HepG2 (cell line): Measurements from ENCODE around the gene ZSWIM7. TPM values are rescaled to one million over a fixed set of nuclear protein-coding genes. Genes with fewer than 3 reads are reported as not detected.

Source experiments
- AGO1 ChIP-seq: fragments of 200-400 bp; formaldehyde crosslinking; IDR thresholded peaks from 2 replicates; pipeline ENCODE4 v1.6.1; 2017; ENCODE audit warnings: mild to moderate bottlenecking, low read depth, low read length, moderate library complexity; ENCODE audit not compliant: poor library complexity, severe bottlenecking
- BORCS8-MEF2B ChIP-seq: sonication (generic); formaldehyde crosslinking; IDR thresholded peaks from 2 replicates; pipeline ENCODE4 v1.8.0; 2022; ENCODE audit warnings: mild to moderate bottlenecking, missing genetic modification reagents
- FIP1L1 ChIP-seq: fragments of 200-400 bp; formaldehyde crosslinking; IDR thresholded peaks from 2 replicates; pipeline ENCODE4 v1.6.1; 2018; ENCODE audit warnings: low read depth, mild to moderate bottlenecking, low read length, moderate library complexity, borderline replicate concordance; ENCODE audit not compliant: insufficient read depth
- FOXP1 ChIP-seq, 2 experiments: fragments of 450-650 bp in 1 of 2; IDR thresholded peaks; 2 replicates each; pipeline ENCODE4 v1.6.1; 2017 to 2018; ENCODE audit warnings: antibody characterized with exemption in 1 of 2
- HDAC1 ChIP-seq: sonication (generic); formaldehyde crosslinking; IDR thresholded peaks from 2 replicates; pipeline ENCODE4 v1.5.1; 2020; ENCODE audit warnings: mild to moderate bottlenecking, missing genetic modification reagents
- HINFP ChIP-seq: sonication (generic); formaldehyde crosslinking; IDR thresholded peaks from 2 replicates; pipeline ENCODE4 v1.4.0; 2020; ENCODE audit warnings: low read depth, mild to moderate bottlenecking, missing genetic modification reagents
- HOXD1 ChIP-seq: sonication (generic); formaldehyde crosslinking; IDR thresholded peaks from 2 replicates; pipeline ENCODE4 v1.5.0; 2020; ENCODE audit warnings: missing genetic modification reagents
- IKZF4 ChIP-seq: sonication (generic); formaldehyde crosslinking; IDR thresholded peaks from 2 replicates; pipeline ENCODE4 v1.5.1; 2020; ENCODE audit warnings: borderline replicate concordance, mild to moderate bottlenecking, low read depth, missing genetic modification reagents; ENCODE audit errors: not compliant biosample characterization
- KDM1A ChIP-seq: IDR thresholded peaks from 2 replicates; pipeline ENCODE4 v1.6.1; 2016; ENCODE audit warnings: missing compliant biosample characterization
- NR2F6 ChIP-seq, 2 experiments: IDR thresholded peaks; 2 replicates each; pipeline ENCODE4 v1.6.1; 2016; ENCODE audit warnings: antibody characterized with exemption in 1 of 2, mild to moderate bottlenecking in 1 of 2
- PHF21A ChIP-seq: sonication (generic); formaldehyde crosslinking; IDR thresholded peaks from 2 replicates; pipeline ENCODE4 v1.5.0; 2020; ENCODE audit warnings: mild to moderate bottlenecking, missing genetic modification reagents
- POLR2A ChIP-seq, 2 experiments: IDR thresholded peaks; 2 replicates each; pipeline ENCODE4 v1.6.1; 2011; ENCODE audit warnings: low read depth in 2 of 2, low read length in 2 of 2, mild to moderate bottlenecking in 1 of 2, moderate library complexity in 1 of 2; ENCODE audit not compliant: insufficient read depth in 1 of 2
- RFX3 ChIP-seq: IDR thresholded peaks from 2 replicates; pipeline ENCODE4 v1.6.1; 2016; ENCODE audit warnings: missing biosample characterization, missing genetic modification reagents
- RFX5 ChIP-seq: IDR thresholded peaks from 2 replicates; pipeline ENCODE4 v1.6.1; 2011; ENCODE audit warnings: low read depth, low read length, improper control_type of control experiment
- SETDB1 ChIP-seq: sonication (generic); formaldehyde crosslinking; IDR thresholded peaks from 2 replicates; pipeline ENCODE4 v1.5.1; 2020; ENCODE audit warnings: missing genetic modification reagents, mild to moderate bottlenecking, borderline replicate concordance
- TBL1XR1 ChIP-seq: fragments of 150-350 bp; IDR thresholded peaks from 2 replicates; pipeline ENCODE4 v1.6.1; 2014; ENCODE audit warnings: borderline replicate concordance, low read length; ENCODE audit not compliant: partially characterized antibody
- YEATS4 ChIP-seq: sonication (generic); formaldehyde crosslinking; IDR thresholded peaks from 2 replicates; pipeline ENCODE4 v1.4.0; 2020; ENCODE audit warnings: missing genetic modification reagents, borderline replicate concordance
- ZBTB8A ChIP-seq: sonication (generic); formaldehyde crosslinking; IDR thresholded peaks from 2 replicates; pipeline ENCODE4 v1.4.0; 2020; ENCODE audit warnings: mild to moderate bottlenecking, low read depth, missing genetic modification reagents, borderline replicate concordance
- ZNF296 ChIP-seq: sonication (generic); formaldehyde crosslinking; conservative IDR thresholded peaks from 2 replicates; pipeline ENCODE4 v1.5.0; 2020; ENCODE audit warnings: mild to moderate bottlenecking, missing genetic modification reagents
- ZNF34 ChIP-seq: sonication (generic); formaldehyde crosslinking; IDR thresholded peaks from 2 replicates; pipeline ENCODE4 v1.4.0; 2020; ENCODE audit warnings: mild to moderate bottlenecking, missing genetic modification reagents, borderline replicate concordance
- ZNF430 ChIP-seq: sonication (generic); formaldehyde crosslinking; IDR thresholded peaks from 2 replicates; pipeline ENCODE4 v1.9.0; 2021; ENCODE audit warnings: mild to moderate bottlenecking, missing genetic modification reagents
- ZNF652 ChIP-seq: IDR thresholded peaks from 2 replicates; pipeline ENCODE4 v1.6.1; 2016; ENCODE audit warnings: low read depth, borderline replicate concordance
- ZNF883 ChIP-seq: sonication (generic); formaldehyde crosslinking; IDR thresholded peaks from 2 replicates; pipeline ENCODE4 v1.5.1; 2020; ENCODE audit warnings: mild to moderate bottlenecking, missing genetic modification reagents; ENCODE audit errors: not compliant biosample characterization
- polyA plus RNA-seq, 8 experiments: library from polyadenylated mRNA; depleted of rRNA in 3 of 8; stranded (reverse) in 7 of 8; unstranded in 1 of 8; fragments of >200 nt; fragmentation: Illumina TruSeq in 4 of 8; extraction: Trizol in 4 of 8; gene quantifications; 2 replicates each; pipeline versions ENCODE4 v1.2.1 to v1.2.3, GENCODE V29; 2011 to 2016; ENCODE audit warnings: low read depth in 4 of 8, missing spikeins in 1 of 8, mixed read lengths in 1 of 8; ENCODE audit not compliant: insufficient read depth in 1 of 8
- total RNA-seq, 5 experiments: library from RNA; depleted of rRNA; stranded (reverse); fragments of >200 nt; fragmentation: Illumina TruSeq; extraction: Trizol; gene quantifications; 2 replicates each; pipeline ENCODE4 v1.2.3, GENCODE V29; 2016; ENCODE audit warnings: low read depth in 1 of 5
- TF ChIP-seq, protein P1 (sequence below): sonication (generic); formaldehyde crosslinking; IDR thresholded peaks from 2 replicates; pipeline ENCODE4; 2020; ENCODE audit warnings: missing genetic modification reagents, mild to moderate bottlenecking, borderline replicate concordance
- TF ChIP-seq, protein P2 (sequence below): sonication (generic); formaldehyde crosslinking; IDR thresholded peaks from 2 replicates; pipeline ENCODE4 v1.4.0; 2020; ENCODE audit warnings: low read depth, mild to moderate bottlenecking, missing genetic modification reagents

Gene ZSWIM7
- total and polyA plus RNA-seq, 2 of the 13 experiments (the other 11 are each of a cell fraction or from before 2014, with no cell fraction given): 13.1 to 28.1 TPM

- TF ChIP-seq, protein P1, sequence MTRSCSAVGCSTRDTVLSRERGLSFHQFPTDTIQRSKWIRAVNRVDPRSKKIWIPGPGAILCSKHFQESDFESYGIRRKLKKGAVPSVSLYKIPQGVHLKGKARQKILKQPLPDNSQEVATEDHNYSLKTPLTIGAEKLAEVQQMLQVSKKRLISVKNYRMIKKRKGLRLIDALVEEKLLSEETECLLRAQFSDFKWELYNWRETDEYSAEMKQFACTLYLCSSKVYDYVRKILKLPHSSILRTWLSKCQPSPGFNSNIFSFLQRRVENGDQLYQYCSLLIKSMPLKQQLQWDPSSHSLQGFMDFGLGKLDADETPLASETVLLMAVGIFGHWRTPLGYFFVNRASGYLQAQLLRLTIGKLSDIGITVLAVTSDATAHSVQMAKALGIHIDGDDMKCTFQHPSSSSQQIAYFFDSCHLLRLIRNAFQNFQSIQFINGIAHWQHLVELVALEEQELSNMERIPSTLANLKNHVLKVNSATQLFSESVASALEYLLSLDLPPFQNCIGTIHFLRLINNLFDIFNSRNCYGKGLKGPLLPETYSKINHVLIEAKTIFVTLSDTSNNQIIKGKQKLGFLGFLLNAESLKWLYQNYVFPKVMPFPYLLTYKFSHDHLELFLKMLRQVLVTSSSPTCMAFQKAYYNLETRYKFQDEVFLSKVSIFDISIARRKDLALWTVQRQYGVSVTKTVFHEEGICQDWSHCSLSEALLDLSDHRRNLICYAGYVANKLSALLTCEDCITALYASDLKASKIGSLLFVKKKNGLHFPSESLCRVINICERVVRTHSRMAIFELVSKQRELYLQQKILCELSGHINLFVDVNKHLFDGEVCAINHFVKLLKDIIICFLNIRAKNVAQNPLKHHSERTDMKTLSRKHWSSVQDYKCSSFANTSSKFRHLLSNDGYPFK (CRISPR knock-in tag): peak; percentile 78; the same call in 1 of the 2 replicates
- peak; percentile 95 for TF ChIP-seq IKZF4 (CRISPR knock-in tag)
- peak; percentile 88 to 98 for TF ChIP-seq POLR2A (IDR thresholded peaks at IDR 0.05; ENCODE audit: insufficient read depth in 1 of 2, low read depth in 2 of 2, low read length in 2 of 2)
- TF ChIP-seq ZNF34: no peak
- peak; percentile 79 for TF ChIP-seq PHF21A (CRISPR knock-in tag)
- peak; percentile 69; the same call in 1 of the 2 replicates for TF ChIP-seq KDM1A (CRISPR knock-in tag)
- peak; percentile 99 for TF ChIP-seq HINFP (CRISPR knock-in tag)
- TF ChIP-seq HDAC1: peak; percentile 99
- TF ChIP-seq FIP1L1: no peak
- TF ChIP-seq, protein P2, sequence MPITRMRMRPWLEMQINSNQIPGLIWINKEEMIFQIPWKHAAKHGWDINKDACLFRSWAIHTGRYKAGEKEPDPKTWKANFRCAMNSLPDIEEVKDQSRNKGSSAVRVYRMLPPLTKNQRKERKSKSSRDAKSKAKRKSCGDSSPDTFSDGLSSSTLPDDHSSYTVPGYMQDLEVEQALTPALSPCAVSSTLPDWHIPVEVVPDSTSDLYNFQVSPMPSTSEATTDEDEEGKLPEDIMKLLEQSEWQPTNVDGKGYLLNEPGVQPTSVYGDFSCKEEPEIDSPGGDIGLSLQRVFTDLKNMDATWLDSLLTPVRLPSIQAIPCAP (CRISPR knock-in tag): no peak
- peak; percentile 90; the same call in 1 of the 2 replicates for TF ChIP-seq YEATS4 (CRISPR knock-in tag)
- no peak for TF ChIP-seq SETDB1
- peak; percentile 48; the same call in 1 of the 2 replicates for TF ChIP-seq RFX3 (CRISPR knock-in tag)
- TF ChIP-seq TBL1XR1: no peak
- TF ChIP-seq ZNF883 (CRISPR knock-in tag): peak; percentile 93
- no peak; the same call in 1 of the 2 replicates for TF ChIP-seq ZNF430 (CRISPR knock-in tag)
- TF ChIP-seq ZNF652 (CRISPR knock-in tag): peak; percentile 21; the same call in 1 of the 2 replicates
- 0 out of 2 replicates have a peak, but pooled peaks have one; percentile 38 for TF ChIP-seq HOXD1 (CRISPR knock-in tag)
- peak; percentile 96; the same call in 1 of the 2 replicates for TF ChIP-seq BORCS8-MEF2B
- no peak for TF ChIP-seq ZNF296
- no peak for TF ChIP-seq FOXP1 (IDR thresholded peaks at IDR 0.05)
- TF ChIP-seq FOXP1 (CRISPR knock-in tag; IDR thresholded peaks at IDR 0.05): no peak
- no peak for TF ChIP-seq AGO1
- no peak for TF ChIP-seq NR2F6 (IDR thresholded peaks at IDR 0.05)
- TF ChIP-seq NR2F6 (CRISPR knock-in tag; IDR thresholded peaks at IDR 0.05): peak; percentile 85
- no peak for TF ChIP-seq ZBTB8A (CRISPR knock-in tag)
- TF ChIP-seq RFX5: peak; percentile 57
These were observed at the start of gene ZSWIM7, which contains the start of gene TTC19 (continued) for GRCh38 chr17:15999141-15999973.
